IPS-NIHi11 (cell line): Measurements from ENCODE around the gene MARS1.

Experiments used
- DNase-seq: peaks from one replicate; pipeline ENCODE4 v3.0.0; 2012; ENCODE audit warnings: mixed read lengths, low spot score

MARS1 gene

GRCh38 chr12:57531836-57532235 is 44.0 kb downstream of the MARS1 start:
- DNase-seq, result no peak

- no peak for DNase-seq
These were observed 45.2 kb downstream of the MARS1 start for GRCh38 chr12:57533108-57533507.

DNA sequence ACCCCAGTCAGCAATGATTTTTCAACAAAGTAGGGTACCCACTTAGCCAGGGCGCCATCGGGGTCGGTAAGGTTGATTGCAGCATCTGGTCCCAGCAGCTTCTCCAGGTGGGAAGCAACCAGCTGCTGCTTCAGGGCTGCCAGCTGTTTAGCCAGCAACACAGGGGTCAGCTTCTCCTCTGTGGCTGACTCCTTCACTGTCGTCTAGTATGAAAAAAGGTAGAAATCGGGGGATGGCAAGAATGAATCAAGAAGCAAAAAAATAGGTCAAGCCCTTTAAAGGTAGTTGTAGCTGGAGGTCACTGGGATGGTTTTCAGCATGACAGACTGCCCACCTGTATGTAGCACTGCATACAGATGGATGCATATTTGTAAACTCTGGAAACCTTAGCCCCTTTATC is 46.4 kb downstream of the MARS1 start:
- DNase-seq, result no peak

- DNase-seq, result no peak
These were observed 47.2 kb downstream of the MARS1 start for GRCh38 chr12:57534991-57535543.

DNA sequence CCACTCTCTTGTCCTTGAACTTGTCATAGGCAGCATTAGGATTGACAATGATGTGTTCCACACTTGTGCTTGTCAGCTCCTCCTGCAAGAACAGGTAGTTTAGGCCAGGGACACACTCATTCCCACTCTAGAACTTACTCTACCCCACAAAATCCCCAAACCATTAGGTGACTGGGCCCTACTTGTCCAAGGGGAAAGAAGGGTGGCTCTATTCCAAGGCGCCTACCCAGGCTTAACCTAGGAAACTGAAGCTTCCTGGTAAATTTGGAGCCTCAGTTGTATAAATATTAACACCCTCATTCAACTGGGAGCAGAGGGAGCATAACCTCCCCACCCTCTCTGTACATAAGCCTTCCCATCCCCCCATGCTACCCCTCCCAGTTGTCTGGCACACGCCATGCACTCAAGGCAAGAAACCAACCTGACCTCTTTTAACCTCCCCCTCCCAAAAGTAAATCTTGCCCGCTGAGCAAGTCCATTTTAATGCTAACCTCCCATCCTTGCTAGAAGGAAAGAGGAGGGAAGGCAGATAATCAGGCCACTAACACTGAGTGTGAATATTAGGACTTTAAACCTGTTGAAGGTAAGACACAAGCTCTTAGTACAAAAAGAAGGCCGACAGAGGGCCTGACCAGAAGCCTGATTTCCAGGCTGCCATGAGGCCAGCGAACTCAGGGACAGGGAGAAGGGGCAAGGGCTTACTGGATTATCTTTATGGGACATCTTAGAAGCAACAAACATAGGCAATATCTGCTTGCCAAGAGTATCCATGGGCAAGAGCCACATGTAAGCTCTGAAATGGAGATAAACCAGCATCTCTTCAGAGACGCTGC is 48.1 kb downstream of the MARS1 start:
- DNase-seq, result no peak

- DNase-seq, result no peak
These were observed 48.7 kb downstream of the MARS1 start for GRCh38 chr12:57536597-57536942.

DNA sequence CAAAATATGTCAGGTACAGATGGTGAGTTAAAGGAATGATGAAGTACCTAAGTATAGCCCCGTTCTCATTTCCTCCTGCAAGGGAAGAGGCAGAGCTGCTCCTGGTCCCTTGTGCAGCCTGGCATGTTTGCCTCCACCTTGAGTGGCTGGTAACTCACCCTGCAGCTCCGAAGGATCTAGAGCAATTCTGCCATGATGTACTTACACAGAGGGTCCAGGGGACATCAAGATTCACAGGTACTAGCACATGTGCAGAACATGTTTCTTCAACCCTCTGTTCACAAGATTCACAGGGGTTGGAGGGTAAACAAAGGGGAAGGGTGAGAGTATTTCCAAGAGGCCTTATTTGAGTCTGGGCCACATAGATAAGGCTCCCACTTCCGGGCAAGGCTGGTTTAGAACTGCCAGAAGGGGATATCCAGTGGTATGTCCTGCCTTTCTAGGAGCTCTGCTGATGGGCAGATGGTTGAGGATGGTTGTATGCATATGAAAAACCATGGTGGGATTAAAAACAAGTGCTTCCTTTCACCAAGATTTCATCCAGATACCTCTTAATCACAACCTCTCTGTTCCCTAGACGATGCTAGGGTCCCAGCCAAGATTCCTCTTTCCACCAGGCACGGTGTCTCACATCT is 51.4 kb downstream of the MARS1 start:
- DNase-seq, result no peak

GRCh38 chr12:57541001-57541400 is 53.1 kb downstream of the MARS1 start:
- DNase-seq, result no peak

DNA sequence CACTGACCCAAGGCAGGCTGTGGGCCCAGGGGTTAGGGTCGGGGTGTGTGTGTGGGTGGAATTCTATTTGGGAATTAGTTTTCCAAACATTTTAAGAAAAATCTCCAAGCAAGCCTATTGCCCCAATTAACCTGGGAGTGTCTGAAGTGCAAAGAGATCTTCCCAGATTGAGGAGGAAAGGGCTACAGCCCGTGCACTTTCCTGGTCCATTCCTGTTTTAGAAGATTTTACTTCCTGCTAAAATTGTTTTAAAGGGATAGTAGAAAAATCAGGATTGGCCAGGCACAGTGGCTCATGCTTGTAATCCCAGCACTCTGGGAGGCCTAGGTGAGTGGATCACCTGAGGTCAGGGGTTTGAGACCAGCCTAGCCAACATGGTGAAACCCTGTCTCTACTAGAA is 53.8 kb downstream of the MARS1 start:
- no peak for DNase-seq

GRCh38 chr12:57543581-57543980 is 55.7 kb downstream of the MARS1 start:
- DNase-seq, result no peak

DNA sequence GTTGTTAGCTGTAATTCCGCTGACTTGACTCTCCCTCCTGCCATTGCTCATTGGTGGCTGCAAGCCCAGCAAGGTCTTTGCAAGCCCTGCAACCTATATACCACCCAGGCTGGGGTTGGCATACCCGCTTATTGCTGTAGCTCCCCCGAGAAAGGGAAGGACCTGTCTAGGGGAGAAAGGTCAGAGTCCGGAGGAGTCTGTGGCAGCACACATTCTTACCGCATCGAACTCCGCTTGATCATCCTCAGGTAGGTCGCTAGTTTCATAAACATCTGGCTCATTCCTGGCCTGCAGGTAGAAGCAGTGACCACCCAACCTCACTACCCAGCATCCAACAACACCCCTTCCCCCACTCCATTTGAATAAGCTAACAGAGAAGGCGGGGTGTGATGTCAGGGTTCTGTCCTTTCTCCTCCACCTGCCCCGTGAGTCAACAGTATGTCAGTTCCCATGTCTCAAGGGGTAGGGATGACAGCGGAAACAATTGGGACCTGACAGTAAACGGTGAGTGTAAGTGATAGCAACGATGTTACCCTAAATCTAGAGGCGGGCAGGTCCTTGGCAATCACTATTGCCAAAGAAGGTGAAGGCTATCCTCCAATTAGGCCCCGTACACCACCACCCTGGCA is 58.1 kb downstream of the MARS1 start:
- DNase-seq, result no peak

DNA sequence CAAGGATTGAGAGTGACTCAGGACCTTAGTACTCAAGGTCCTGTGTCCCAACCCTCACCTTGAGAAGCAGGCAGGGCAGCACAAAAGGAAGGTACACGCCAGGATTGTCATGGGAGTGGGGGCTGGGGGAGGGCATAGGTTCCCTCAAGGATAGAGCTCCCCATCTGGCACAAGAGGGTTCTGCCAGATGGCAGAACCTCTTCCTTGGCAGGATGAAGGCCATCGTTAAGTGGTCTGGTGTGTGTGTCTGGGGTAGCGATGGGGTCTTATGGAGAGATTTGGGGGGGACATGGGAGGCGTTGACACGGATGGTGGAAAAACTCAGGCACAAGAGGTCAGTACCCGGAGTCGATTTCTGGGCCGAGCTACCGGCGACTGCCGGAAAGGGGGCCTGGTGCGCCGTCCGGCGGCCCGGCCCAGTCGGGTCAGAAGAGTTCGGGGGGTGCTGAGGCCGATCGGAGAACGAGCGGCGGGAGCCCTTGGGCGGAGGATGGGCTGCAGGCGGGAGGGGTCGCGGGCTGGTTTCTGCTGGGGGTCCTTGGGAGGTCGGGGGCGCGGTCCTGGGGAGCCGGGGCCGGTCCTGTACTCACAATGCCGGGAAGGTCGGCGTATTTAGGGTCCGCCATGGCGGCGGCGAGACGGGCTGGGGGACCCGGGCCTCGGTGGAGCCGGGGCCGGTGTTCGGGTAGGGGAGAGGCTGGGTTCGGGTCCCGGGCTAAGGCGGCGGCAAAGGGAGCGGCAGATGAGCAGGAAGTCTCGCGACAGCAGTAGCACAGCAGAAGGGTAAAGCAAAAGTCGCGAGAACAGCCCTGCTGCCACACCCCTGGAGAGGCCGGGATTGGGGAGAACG is 58.8 kb downstream of the MARS1 start, which contains the start of gene DCTN2:
Gene DCTN2 (minus strand): TSS at position 755 of the 850 bp plus-strand sequence. CDS start 129 bp downstream, at position 626.
- peak; percentile 98 for DNase-seq

DNA sequence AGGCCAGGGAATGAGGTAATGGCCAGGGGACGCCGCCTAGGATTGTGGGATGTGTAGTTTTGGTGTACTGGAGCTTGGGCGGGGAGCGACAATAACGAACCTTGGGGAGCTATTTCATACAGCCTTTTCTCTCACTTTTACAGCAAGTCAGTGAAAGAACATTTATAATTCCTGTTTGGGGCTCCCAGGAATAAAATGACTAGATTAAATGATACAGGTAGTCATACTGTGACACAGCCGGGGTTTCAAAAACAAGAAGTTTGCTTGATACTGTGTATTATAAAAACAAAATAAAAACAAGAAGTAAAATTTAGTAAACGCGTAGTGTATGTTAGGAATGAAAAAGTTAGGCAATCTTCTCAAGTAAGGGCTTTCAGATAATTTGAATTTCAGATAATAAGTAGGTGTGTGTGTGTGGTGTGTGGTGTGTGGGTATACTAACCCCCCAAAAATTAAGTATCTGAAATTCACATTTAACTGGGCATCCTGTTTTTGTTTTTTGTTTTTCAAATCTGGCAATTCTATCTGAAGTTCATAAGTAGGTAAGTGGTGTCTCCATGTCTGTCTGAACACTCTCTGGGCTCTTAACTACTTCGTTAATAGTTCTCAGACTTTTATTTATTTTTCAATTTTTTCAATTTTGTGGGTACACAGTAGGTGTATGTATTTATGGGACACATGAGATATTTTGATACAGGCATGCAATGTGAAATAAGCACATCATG is 59.6 kb downstream of the MARS1 start:
- DNase-seq, result no peak

DNA sequence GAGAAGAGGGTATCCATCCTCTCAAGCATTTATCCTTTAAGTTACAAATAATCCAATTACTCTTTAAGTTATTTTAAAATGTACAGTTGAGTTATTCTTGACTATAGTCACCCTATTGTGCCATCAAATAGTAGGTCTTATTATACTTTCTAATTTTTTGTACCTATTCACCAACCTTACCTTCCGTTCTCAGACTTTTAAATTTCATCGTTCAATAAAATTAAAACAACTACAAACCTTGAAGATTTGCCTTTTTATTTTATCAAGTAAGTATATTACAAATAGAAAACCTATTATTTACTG is 60.1 kb downstream of the MARS1 start:
- no peak for DNase-seq

GRCh38 chr12:57548488-57548887 is 60.6 kb downstream of the MARS1 start:
- DNase-seq, result no peak

DNA sequence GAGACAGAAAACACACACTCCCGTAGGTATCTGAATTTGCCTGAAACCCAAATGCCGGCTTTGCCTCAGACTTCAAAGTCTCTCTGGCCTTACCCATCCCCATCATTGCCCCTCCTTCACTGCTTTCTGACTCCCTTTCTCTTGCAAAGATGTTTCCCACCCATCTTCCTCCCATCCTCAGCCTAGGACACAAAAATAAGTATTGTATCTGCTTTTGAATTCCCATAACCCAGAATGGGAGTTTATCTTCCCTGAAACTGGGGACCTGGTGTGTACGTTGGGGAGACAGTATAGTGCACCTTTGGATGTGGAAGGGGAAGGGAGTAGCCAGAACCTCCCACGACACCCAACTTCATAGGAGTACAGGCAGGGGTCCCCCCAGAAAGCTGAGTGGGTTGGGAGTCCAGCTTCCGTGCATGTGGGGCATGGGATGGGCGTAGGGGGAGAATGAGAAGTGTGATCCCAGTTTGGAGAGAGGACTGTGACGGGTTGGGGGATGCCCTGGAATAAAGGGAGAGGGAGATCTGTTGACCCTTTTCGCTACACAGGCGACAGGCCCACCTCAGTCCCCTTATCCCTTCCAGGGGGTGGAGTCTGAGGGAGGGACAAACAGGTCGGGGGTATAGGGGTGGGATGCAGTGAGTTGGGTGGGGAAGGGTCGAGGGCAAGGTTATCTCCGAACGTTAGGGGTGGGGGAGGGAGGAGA is 61.5 kb downstream of the MARS1 start:
- DNase-seq, result no peak

- DNase-seq, result peak; percentile 90
These were observed 62.2 kb downstream of the MARS1 start, which contains the start of gene KIF5A for GRCh38 chr12:57549909-57550640. Gene KIF5A, plus strand, starts transcription at chr12:57550044. Its CDS starts 228 bp downstream, at chr12:57550272.

- no peak for DNase-seq
These were observed 63.0 kb downstream of the MARS1 start for GRCh38 chr12:57550641-57551549.
